Measurements from ENCODE around the gene KREMEN1. TPM values are rescaled to one million over a fixed set of nuclear protein-coding genes. Genes with fewer than 3 reads are reported as not detected.

The KREMEN1 gene
- total RNA-seq, 1 donor from 2014 or later, result 10.7 TPM

GRCh38 chr22:29074276-29074772 is 1.5 kb downstream of the KREMEN1 start:
- H3K4me1 ChIP-seq, result peaks cover 0 to 14% of the 10 kb centered on the region in 2 donors
- no peaks in the 10 kb centered on the region for H3K27me3 ChIP-seq
- no peak for TF ChIP-seq CTCF (IDR thresholded peaks at IDR 0.05)
- H3K9me3 ChIP-seq, result no peaks in the 10 kb centered on the region
- DNase-seq (ENCODE audit: low spot score in 2 of 2), result no peak
- peak overlapping the region in 1 of 2 donors; percentile 91 for H3K4me3 ChIP-seq
- no peaks in the 10 kb centered on the region for H3K36me3 ChIP-seq
- intact Hi-C loops (cut with DNase I), result loop anchor here (5.0 kb wide), 1 partner anchor 78 kb away; no protein-coding TSS in a partner anchor
- H3K27ac ChIP-seq, result no peak overlapping the region

GRCh38 chr22:29078036-29078868 is 5.4 kb downstream of the KREMEN1 start:
- no peak for DNase-seq (ENCODE audit: low spot score in 2 of 2)

GRCh38 chr22:29078869-29079207 is 6.0 kb downstream of the KREMEN1 start:
- DNase-seq (ENCODE audit: low spot score in 2 of 2), result no peak
- Histone ChIP-seq H3K4me1 (no peaks in the 10 kb centered on the region), H3K27me3 (no peaks in the 10 kb centered on the region), H3K9me3 (no peaks in the 10 kb centered on the region), H3K27ac (no peak overlapping the region), H3K36me3 (no peaks in the 10 kb centered on the region), H3K4me3 (no peak overlapping the region)
- TF ChIP-seq CTCF (IDR thresholded peaks at IDR 0.05), result no peak
- intact Hi-C loops (cut with DNase I), result no loop called here

More at GRCh38 chr22:29078036-29078868, 5.4 kb downstream of the KREMEN1 start:
- Histone ChIP-seq H3K4me3 (no peak overlapping the region), H3K27me3 (no peaks in the 10 kb centered on the region), H3K4me1 (no peaks in the 10 kb centered on the region), H3K27ac (no peak overlapping the region), H3K36me3 (no peaks in the 10 kb centered on the region), H3K9me3 (no peaks in the 10 kb centered on the region)
- intact Hi-C loops (cut with DNase I), result no loop called here
- TF ChIP-seq CTCF (IDR thresholded peaks at IDR 0.05), result no peak

DNA sequence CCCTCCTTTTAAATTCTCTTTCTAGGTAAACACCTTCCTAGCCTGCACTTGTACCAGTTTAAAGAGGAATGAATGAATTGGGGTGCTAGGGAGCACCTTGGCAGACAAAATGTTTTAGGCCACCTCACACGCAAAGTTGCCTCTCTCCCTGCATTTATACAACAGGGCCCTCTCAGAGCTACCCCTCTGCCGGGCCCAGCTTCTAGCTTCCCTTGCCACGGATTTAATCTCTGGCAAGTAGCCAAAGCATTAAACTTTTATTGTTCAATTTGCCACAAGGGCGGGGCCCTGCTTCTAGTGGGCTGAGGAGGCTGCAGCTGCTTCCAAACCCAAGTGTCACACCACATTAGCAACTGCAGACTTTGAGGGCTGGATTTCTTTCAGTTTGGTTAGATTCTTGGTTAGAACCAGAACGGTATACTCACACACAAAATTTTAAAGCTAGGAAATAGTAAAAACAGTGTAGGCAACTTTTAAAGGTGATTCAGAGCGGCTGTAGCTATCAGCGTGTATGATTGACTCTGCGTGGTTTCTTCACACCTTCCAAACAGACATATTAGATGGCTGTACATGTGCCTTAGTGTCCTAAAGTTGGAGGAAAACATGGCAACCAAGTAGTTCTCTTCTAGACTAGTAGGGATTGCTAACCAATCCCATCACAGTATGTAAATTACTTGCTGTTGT is 6.5 kb downstream of the KREMEN1 start:
- no peaks in the 10 kb centered on the region for H3K27me3 ChIP-seq
- intact Hi-C loops (cut with DNase I), result no loop called here

More for the DNA sequence above, 6.5 kb downstream of the KREMEN1 start:
- Histone ChIP-seq H3K9me3 (no peaks in the 10 kb centered on the region), H3K4me1 (no peaks in the 10 kb centered on the region), H3K27ac (no peak overlapping the region), H3K4me3 (no peak overlapping the region), H3K36me3 (no peaks in the 10 kb centered on the region)
- TF ChIP-seq CTCF (IDR thresholded peaks at IDR 0.05), result no peak
- no peak for DNase-seq (ENCODE audit: low spot score in 2 of 2)

Measured in ascending aorta (tissue), 2 donors.